Measurements from ENCODE around the gene NOL3. TPM values are rescaled to one million over a fixed set of nuclear protein-coding genes. Genes with fewer than 3 reads are reported as not detected.
A peak's percentile ranks its signal among the peaks of the same experiment; 100 is the strongest.

Gene NOL3
- total RNA-seq, 2 donors from 2014 or later: 26.2 to 31.0 TPM

GRCh38 chr16:67176662-67177061 is 6.3 kb downstream of the NOL3 start:
- H3K9ac ChIP-seq (ENCODE audit: low read depth in 2 of 2, low read length in 2 of 2): no peak overlapping the region
- intact Hi-C loops (cut with DNase I): no loop called here
- no peaks in the 10 kb centered on the region for H3K9me3 ChIP-seq
- no peak for TF ChIP-seq CTCF (IDR thresholded peaks at IDR 0.05)
- H3K36me3 ChIP-seq: no peaks in the 10 kb centered on the region
- H3K27ac ChIP-seq: no peak overlapping the region
- peaks cover 17% of the 10 kb centered on the region for H3K4me1 ChIP-seq
- no peak for DNase-seq
- H3K4me3 ChIP-seq: no peak overlapping the region
- H3K27me3 ChIP-seq: no peaks in the 10 kb centered on the region

DNA sequence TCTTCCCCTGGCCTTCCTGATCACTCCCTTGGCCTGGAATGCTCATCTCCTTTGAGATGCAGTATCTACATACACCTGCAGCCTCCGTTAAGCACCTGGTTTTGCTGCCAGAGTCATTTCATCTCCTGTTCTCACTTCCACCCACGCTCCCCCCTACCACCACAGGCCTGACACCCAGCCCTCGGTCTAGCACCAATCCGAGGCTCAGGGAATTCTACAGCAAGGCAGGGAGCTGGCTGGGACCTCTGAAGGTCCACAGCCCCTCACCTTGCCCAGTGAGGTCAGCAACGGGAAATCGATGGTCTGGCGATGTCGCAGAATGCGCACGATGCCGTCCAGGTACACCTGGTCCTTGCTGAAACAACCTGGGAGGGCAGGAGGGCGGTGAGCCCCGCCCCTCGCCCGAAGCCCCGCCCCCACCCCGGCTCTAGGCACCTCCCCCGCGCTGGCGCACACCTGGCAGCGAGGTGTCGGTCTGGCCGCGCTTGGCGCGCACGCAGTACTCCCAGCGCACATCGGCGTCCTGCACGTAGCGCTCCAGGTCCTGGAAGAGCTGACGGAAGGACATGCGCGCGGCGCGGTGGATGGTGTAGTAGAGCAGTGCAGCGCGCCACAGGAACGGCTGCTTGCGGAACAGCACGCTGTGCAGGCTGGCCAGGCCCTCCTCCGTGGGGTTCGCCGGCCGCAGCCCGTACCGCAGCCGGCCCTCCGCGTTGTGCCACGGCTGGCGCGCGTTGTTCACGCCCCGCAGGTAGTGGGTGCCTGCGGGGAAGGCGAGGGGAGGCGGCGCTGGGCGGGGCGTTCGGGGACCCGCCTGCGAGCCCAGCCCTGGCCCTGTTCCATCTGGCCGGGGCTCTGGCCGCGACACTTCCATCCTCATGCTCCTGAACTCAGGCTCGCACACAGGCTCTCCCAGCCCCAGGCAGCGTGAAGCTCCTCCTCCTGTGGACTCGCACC is 7.7 kb downstream of the NOL3 start:
- H3K9ac ChIP-seq (ENCODE audit: low read depth in 2 of 2, low read length in 2 of 2): peak overlapping the region; percentile 42 to 61
- peaks cover 17% of the 10 kb centered on the region for H3K4me1 ChIP-seq
- intact Hi-C loops (cut with DNase I): no loop called here
- TF ChIP-seq CTCF (IDR thresholded peaks at IDR 0.05): no peak
- peak overlapping the region; percentile 36 for H3K4me3 ChIP-seq
- H3K36me3 ChIP-seq: no peaks in the 10 kb centered on the region
- H3K27me3 ChIP-seq: no peaks in the 10 kb centered on the region
- DNase-seq: peak; percentile 86
- no peaks in the 10 kb centered on the region for H3K9me3 ChIP-seq
- peak overlapping the region; percentile 64 for H3K27ac ChIP-seq

DNA sequence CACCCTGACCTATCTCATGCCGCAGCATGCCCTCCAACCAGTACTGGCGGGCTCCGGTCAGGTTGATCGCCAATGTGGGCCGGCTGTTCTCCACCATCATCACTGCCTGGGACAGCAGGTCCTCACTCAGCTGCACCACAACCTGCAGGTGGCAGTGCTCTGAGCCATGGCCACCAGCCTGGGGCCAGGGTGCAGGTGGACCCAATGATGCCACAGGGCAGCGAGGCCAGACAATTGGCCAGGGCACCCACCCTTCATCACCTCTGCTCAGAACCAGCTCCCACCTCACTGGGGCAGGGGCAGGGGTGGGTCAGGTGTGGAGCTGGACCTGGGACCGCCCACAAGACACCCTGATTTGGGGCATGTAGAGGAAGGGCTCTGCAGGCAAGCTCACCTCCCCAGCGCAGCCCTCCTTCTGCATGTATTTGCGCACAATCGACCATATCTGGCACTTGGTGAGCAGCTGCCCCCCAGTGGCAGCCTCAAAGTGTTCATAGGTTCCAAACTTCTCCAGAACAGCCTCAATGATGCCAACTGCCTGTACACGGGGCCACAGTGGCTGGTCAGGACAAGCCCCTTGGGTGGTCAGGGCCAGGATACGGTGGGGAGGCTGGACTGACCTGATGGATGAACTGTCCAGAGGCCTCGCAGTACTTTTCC is 9.2 kb downstream of the NOL3 start:
- H3K36me3 ChIP-seq: no peaks in the 10 kb centered on the region
- DNase-seq: no peak
- no peaks in the 10 kb centered on the region for H3K27me3 ChIP-seq
- intact Hi-C loops (cut with DNase I): loop anchor here (10.0 kb wide), 1 partner anchor 205 kb away; no protein-coding TSS in a partner anchor
- no peak for TF ChIP-seq CTCF (IDR thresholded peaks at IDR 0.05)
- no peak overlapping the region for H3K4me3 ChIP-seq
- H3K9ac ChIP-seq (ENCODE audit: low read depth in 2 of 2, low read length in 2 of 2): no peak overlapping the region
- H3K4me1 ChIP-seq: peaks cover 6% of the 10 kb centered on the region
- no peak overlapping the region for H3K27ac ChIP-seq
- H3K9me3 ChIP-seq: no peaks in the 10 kb centered on the region

DNA sequence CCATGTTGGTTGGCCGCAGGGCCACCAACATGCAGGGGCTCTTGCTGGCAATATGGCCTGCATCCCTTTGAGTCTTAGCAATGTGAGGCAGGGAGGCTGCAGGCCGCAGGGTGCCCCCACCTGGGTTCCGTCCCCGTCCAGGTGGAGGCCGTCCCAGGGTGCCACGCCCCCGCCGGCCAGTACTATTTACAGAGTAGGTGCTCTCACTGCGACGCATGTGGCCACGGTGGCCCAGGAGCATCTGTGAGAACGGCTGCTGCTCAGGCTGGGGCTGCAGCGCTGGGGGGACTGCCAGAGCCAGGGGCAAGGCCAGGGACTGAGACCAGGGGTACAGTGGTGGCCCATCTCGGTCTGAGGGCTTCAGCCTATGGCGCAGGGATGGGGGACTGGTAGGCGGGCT is 9.8 kb downstream of the NOL3 start:
- Histone ChIP-seq H3K9ac (ENCODE audit: low read depth in 2 of 2, low read length in 2 of 2) (no peak overlapping the region), H3K9me3 (no peaks in the 10 kb centered on the region), H3K36me3 (no peaks in the 10 kb centered on the region), H3K27ac (no peak overlapping the region), H3K4me3 (no peak overlapping the region), H3K27me3 (no peaks in the 10 kb centered on the region), H3K4me1 (peaks cover 10% of the 10 kb centered on the region)
- TF ChIP-seq CTCF (IDR thresholded peaks at IDR 0.05): no peak
- intact Hi-C loops (cut with DNase I): loop anchor here (10.0 kb wide), 1 partner anchor 205 kb away; no protein-coding TSS in a partner anchor
- DNase-seq: no peak

DNA sequence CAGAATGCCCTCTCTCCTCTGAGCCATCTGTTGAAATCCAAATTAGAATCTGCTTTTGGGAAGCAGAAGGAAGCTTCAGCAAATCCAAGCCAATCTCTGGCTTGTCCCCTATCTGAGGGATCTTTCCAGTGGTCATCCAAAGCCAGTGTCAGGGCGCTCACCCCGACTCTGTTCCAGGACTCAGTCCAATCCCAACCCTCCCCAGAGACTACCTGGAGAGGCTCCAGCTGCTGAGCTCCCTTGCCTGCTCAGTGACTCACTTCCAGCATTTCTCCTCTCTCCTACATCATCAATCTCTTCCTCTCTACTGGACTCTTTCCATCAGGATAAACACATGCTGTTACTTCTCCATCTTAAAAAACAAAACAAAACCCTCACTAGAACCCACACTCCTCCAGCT is 11.0 kb downstream of the NOL3 start:
- no peak for DNase-seq
- Histone ChIP-seq H3K27ac (no peak overlapping the region), H3K9ac (ENCODE audit: low read depth in 2 of 2, low read length in 2 of 2) (peak overlapping the region in 1 of 2 donors; percentile 19), H3K27me3 (no peaks in the 10 kb centered on the region), H3K36me3 (no peaks in the 10 kb centered on the region), H3K9me3 (no peaks in the 10 kb centered on the region), H3K4me3 (no peak overlapping the region), H3K4me1 (peaks cover 15% of the 10 kb centered on the region)
- intact Hi-C loops (cut with DNase I): loop anchor here (10.0 kb wide), 1 partner anchor 207 kb away; no protein-coding TSS in a partner anchor
- TF ChIP-seq CTCF (IDR thresholded peaks at IDR 0.05): no peak

Data from colonic mucosa (tissue), 4 donors.